Measurements from ENCODE around the gene PAK1.

DNA sequence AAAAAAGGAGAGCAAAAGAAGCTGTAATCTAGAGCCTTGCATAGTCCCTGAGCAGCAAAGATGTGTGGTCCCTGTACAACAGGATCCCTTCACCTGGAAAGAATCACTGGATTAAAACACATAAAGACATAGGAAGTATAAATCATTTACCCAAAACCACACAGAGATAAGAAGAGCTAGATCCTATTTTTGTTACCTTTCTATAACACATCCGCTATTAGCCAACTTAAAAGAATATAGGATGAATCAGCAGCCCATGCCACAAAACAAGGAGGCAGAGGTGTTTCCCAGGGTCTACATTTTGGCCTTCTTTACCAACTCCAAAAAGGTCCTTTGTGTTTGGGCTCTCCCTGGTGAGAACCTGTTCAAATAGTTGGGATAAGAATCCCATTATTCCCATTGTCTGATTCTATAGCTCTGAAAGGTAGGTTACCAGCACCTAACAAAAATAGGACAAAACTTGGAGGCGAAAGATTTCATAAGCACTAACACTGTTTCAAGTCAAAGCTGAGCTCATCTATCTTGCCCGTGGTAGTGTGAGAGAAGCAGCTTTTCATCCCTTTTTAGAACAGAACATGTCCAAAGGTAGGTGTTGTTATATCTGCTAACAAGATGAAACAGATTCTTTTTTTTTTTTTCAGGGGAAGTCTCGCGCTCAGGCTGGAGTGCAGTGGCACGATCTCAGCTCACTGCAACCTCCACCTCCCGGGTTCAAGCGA is 26.8 kb downstream of the PAK1 start:
- TF ChIP-seq, protein P1, sequence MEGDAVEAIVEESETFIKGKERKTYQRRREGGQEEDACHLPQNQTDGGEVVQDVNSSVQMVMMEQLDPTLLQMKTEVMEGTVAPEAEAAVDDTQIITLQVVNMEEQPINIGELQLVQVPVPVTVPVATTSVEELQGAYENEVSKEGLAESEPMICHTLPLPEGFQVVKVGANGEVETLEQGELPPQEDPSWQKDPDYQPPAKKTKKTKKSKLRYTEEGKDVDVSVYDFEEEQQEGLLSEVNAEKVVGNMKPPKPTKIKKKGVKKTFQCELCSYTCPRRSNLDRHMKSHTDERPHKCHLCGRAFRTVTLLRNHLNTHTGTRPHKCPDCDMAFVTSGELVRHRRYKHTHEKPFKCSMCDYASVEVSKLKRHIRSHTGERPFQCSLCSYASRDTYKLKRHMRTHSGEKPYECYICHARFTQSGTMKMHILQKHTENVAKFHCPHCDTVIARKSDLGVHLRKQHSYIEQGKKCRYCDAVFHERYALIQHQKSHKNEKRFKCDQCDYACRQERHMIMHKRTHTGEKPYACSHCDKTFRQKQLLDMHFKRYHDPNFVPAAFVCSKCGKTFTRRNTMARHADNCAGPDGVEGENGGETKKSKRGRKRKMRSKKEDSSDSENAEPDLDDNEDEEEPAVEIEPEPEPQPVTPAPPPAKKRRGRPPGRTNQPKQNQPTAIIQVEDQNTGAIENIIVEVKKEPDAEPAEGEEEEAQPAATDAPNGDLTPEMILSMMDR (IDR thresholded peaks at IDR 0.05), result no peak
- no peak for TF ChIP-seq EZH2 (IDR thresholded peaks at IDR 0.05; ENCODE audit: borderline replicate concordance, insufficient read depth, low read depth, low read length, poor library complexity, severe bottlenecking)

Measured in B cell (primary cell).